ENCODE data around the gene FOXO4.

The FOXO4 gene

GRCh38 chrX:71140440-71140839 lies 44.8 kb downstream of the FOXO4 start:
- no peak for TF ChIP-seq CTCF (conservative IDR thresholded peaks at IDR 0.05; ENCODE audit: low read depth, low read length)
- H3K4me3 ChIP-seq (ENCODE audit: low read length), result no peak overlapping the region
- no peak for DNase-seq (ENCODE audit: low read depth)

DNA sequence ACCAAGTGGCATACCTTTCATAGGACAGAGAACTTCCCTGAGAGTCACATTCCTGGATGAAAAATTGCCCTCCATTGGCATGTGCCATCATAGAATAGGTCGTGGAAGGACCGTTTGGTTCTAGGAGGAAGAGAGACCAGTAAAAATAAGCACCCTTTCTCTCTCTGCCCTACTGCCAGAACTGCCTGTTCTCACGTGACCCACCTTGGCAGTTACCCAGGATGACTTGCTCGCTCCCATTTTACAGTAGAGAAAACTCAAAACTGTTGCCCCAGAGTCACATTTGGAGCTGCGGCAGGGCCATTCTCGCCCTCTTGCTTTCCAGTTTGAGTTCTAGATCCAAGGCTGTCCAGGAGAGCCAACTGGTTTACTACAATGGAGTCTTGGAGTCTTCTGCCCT lies 47.9 kb downstream of the FOXO4 start:
- no peak for DNase-seq (ENCODE audit: low read depth)
- H3K4me3 ChIP-seq (ENCODE audit: low read length), result no peak overlapping the region
- no peak for TF ChIP-seq CTCF (conservative IDR thresholded peaks at IDR 0.05; ENCODE audit: low read depth, low read length)

DNA sequence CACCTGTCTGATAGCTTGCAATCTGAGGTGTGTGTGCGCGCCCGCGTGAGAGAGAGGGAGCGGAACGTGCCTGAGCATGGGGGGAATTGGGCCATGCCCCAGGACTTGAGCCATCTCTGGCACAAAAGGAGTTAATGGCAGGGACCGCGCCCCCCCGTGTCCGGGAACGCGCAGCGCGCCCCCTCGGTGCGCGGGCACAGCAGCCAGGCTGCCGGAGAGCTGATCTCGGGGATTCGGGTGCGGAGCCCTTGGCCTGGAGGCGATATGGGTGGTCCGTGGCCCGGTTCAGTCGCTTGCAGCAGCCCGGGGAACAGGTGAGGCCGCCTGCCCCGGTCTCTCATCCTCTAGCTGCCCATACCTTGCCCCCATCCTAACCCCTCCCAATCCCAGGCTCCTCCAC lies 49.0 kb downstream of the FOXO4 start, which contains the start of gene NLGN3:
Gene NLGN3, plus strand, starts transcription at position 191 of the 400 bp plus-strand sequence. CDS start 2,909 bp downstream, outside the sequence.
- TF ChIP-seq CTCF (conservative IDR thresholded peaks at IDR 0.05; ENCODE audit: low read depth, low read length), result no peak
- H3K4me3 ChIP-seq (ENCODE audit: low read length), result peak within 1 kb of the TSS; percentile 16
- no peak for DNase-seq (ENCODE audit: low read depth)

DNA sequence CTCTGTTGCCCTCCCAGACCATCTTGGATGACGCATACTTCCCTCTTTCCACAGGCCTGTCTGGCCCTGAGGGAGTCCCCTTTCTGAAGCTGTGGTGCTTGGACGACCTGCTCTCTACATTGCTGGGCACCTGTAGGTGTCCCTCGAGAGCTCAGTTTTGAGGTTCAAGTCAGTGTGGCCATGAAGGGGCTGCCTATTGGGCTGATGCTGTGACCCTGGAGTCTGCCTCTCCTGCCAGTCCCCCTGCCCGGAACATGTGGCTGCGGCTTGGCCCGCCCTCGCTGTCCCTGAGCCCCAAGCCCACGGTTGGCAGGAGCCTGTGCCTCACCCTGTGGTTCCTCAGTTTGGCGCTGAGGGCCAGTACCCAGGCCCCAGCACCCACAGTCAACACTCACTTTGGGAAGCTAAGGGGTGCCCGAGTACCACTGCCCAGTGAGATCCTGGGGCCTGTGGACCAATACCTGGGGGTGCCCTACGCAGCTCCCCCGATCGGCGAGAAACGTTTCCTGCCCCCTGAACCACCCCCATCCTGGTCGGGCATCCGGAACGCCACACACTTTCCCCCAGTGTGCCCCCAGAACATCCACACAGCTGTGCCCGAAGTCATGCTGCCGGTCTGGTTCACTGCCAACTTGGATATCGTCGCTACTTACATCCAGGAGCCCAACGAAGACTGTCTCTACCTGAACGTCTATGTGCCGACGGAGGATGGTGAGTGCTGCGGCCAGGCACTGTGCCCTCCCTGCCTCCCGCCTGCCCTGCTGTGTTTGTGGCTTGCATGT lies 52.0 kb downstream of the FOXO4 start:
- no peak for DNase-seq (ENCODE audit: low read depth)
- no peak overlapping the region for H3K4me3 ChIP-seq (ENCODE audit: low read length)
- TF ChIP-seq CTCF (conservative IDR thresholded peaks at IDR 0.05; ENCODE audit: low read depth, low read length), result no peak

- TF ChIP-seq CTCF (conservative IDR thresholded peaks at IDR 0.05; ENCODE audit: low read depth, low read length), result no peak
- no peak for DNase-seq (ENCODE audit: low read depth)
- no peak overlapping the region for H3K4me3 ChIP-seq (ENCODE audit: low read length)
Measured at GRCh38 chrX:71148278-71148663, 52.6 kb downstream of the FOXO4 start.

DNA sequence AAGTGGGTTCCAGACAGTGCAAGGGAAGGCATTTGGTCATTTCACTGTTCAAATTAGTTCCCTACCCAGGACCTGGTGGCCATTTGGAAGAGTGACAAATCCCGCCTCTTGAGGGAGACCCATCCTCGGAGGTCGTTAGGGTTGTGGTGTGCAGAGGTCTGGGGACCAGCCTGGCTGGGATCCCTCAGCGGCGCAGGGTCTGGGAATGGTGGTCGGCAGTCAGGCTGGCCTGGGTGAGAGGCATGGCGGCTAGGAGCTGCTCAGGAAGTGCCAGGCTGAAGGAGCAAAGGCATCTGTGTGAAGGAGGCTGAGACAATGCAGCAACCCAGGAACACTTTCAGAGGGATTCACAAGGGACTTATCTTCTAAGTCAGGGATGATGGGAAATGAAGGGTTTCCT lies 55.7 kb downstream of the FOXO4 start:
- no peak for DNase-seq (ENCODE audit: low read depth)
- H3K4me3 ChIP-seq (ENCODE audit: low read length), result no peak overlapping the region
- no peak for TF ChIP-seq CTCF (conservative IDR thresholded peaks at IDR 0.05; ENCODE audit: low read depth, low read length)

All from retinal pigment epithelial cell (primary cell).